HG03378 (cell line): ENCODE results near the gene FIGNL1.

ENCODE experiments used
- ATAC-seq: cut with Tn5 transposase; IDR thresholded peaks from one replicate; pipeline ENCODE4 v1.9.1; 2021; ENCODE audit warnings: mild to moderate bottlenecking, moderate library complexity; ENCODE audit not compliant: unreplicated experiment

Gene FIGNL1

DNA sequence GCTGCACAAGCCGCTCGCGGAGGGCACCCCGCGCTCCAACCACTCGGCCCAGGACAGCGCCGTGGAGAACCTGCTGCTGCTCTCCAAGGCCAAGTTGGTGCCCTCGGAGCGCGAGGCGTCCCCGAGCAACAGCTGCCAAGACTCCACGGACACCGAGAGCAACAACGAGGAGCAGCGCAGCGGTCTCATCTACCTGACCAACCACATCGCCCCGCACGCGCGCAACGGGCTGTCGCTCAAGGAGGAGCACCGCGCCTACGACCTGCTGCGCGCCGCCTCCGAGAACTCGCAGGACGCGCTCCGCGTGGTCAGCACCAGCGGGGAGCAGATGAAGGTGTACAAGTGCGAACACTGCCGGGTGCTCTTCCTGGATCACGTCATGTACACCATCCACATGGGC is 50.0 kb downstream of the FIGNL1 start:
- ATAC-seq = no peak

DNA sequence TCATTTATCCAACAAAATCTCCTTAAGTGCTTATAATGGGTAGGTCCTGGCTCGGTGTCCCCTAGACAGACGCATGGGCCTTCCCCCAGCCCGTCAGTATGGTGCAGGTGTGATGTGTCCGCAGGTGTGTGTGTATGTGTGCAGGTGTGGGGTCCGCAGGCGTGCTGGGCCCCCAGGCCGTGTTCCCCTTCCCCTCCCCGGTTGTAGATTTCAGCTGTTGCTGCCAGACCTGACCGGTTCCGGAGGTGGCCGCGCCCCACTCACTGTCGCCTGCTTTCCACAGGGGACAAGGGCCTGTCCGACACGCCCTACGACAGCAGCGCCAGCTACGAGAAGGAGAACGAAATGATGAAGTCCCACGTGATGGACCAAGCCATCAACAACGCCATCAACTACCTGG is 50.5 kb downstream of the FIGNL1 start:
- no peak for ATAC-seq

DNA sequence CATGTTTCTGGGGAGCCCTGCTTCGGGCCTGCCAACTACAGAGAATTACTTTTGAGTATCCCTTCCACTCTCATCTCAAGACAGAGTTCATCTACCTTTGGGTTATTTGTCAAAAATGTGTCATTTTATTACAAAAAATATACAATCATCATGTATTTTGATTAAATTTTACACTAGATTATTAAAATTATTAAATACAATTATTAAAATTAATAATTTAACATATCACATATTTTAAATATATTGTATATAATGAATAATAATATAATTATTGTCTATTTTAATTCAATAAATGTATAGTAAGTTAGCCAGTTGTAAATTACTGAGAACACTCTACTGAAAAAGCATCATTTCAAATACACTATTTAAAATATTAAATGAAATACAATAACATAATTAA is 50.9 kb downstream of the FIGNL1 start:
- no peak for ATAC-seq

DNA sequence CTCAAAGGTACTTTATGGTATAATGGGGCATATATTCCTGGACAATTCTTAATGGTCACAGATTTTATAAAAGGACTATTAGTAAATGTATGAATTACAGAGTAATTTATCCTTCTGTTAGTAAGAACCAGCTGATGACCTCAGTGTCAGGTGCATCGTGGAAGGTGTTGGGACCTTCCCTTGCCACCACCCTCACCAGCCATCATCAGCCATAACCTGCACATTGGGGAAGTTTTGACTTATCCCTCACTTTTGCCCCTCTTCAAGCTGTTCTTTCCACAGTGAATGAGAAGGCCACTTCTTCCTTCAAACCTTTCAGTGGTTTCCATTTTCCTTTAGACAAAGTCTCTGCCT is 52.2 kb downstream of the FIGNL1 start:
- ATAC-seq = no peak

DNA sequence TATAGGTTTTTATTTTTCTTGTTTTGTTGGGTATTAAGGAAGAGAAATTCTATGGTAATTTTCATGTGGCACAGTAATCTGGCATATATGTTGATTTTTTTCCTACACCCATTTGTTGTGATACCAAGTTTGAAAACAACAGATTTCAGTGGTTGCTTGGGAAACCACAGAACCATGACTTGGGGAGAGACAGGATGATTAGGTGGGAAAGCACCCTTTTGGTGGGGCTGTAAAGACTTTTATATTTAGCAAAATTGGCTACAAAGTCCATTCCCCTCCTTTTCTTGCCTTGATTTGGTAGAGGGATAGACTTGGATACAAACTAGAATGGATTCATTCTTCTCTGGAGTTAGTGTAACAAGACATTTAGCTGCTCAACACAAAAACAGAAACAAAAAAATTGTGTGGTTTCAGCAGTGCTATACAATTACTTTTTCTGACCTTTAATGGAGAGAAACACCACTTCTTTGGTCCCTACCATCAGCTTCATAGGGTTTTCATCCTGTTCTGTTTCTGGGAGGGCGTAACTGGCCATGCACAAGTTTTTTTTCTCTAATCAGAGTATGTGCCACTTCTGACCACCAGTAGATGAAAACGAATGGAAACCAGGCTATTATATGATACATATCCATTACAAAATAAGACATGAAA is 52.7 kb downstream of the FIGNL1 start:
- peak; percentile 64 for ATAC-seq

DNA sequence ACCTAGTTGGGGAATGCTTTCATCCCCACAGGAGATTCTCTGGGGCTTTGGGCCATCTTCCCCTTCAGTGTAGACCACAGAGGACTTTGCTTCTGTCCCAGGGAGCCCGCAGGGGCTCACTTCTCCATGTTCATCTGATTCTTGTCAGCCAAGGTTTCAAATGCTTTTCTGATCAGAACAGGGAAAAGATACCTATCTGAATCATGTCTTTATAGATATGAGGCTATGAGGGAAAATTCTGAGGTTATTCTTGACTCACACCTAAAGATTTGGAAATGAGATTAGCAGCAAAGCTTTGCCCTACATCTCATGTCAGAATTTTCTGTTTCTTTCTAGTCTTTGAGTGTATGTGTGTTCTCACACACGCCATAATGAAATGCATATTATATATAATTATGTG is 53.3 kb downstream of the FIGNL1 start:
- ATAC-seq = peak; percentile 20

DNA sequence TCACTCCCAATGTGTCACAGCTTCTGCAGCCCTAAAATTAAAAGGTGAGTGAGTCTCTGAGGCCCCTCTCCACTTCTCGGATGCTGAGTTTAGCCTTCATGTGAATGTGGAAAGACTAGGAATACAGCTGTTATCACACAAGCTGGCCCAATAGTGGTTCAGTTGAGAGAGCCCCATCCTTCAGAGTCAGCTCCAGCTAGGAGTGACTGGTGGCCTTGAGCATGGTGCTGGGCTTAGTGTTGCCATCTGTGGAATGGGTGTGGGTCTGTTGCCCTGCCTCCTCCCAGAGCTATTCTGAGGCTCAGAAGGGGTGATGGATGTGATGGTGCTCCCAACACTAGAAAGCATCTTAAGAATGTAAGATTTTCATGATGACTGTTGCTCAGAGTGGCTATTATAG is 55.8 kb downstream of the FIGNL1 start:
- ATAC-seq = no peak
